ENCODE results near the gene MAGI3. TPM values are rescaled to one million over a fixed set of nuclear protein-coding genes. Genes with fewer than 3 reads are reported as not detected.

The MAGI3 gene
- total RNA-seq, 6 experiments from 2014 or later = 8.5 to 14.5 (median 12.3) TPM

DNA sequence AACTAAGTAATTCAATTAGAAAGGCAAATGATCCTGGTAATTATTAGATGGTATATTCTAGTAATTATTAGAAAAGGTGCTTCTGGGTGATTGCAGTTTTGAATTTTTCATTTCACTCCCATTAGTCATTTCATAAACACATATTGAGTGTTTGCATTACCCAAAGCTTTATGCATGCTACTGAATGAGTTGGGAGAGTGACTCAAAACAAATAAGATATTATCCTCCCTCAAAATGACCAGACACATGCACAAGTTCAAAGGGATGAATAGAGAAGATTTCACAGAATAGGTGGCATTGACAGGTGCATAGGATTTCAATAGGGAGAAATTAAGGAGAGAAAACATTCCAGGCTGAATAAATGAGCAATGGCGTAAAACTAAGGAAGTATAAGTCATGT, 284.3 kb downstream of the MAGI3 start:
- Histone ChIP-seq H3K9me3 (no peaks in the 10 kb centered on the region), H3K27me3 (no peaks in the 10 kb centered on the region), H3K4me3 (no peak overlapping the region), H3K27ac (no peak overlapping the region), H3K4me1 (peaks cover 0 to 11% (median 0%) of the 10 kb centered on the region in 4 donors), H3K36me3 (peaks cover 0 to 25% (median 5%) of the 10 kb centered on the region in 4 donors)
- intact Hi-C loops (cut with DNase I) = loop anchor here in 1 of 2 donors (10.0 kb wide), 1 partner anchor 530 kb away; no protein-coding TSS in a partner anchor
- 77% methylated on average over 1 of the region's 1 CpG for WGBS (ENCODE audit: insufficient coverage, low coverage, low lambda C conversion rate, missing lambda C conversion rate)
- TF ChIP-seq POLR2A (IDR thresholded peaks at IDR 0.05) = no peak
- TF ChIP-seq, protein P1, sequence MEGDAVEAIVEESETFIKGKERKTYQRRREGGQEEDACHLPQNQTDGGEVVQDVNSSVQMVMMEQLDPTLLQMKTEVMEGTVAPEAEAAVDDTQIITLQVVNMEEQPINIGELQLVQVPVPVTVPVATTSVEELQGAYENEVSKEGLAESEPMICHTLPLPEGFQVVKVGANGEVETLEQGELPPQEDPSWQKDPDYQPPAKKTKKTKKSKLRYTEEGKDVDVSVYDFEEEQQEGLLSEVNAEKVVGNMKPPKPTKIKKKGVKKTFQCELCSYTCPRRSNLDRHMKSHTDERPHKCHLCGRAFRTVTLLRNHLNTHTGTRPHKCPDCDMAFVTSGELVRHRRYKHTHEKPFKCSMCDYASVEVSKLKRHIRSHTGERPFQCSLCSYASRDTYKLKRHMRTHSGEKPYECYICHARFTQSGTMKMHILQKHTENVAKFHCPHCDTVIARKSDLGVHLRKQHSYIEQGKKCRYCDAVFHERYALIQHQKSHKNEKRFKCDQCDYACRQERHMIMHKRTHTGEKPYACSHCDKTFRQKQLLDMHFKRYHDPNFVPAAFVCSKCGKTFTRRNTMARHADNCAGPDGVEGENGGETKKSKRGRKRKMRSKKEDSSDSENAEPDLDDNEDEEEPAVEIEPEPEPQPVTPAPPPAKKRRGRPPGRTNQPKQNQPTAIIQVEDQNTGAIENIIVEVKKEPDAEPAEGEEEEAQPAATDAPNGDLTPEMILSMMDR (IDR thresholded peaks at IDR 0.05) = no peak
- DNase-seq = no peak
- peak in 1 of 4 donors; percentile 10 for ATAC-seq

DNA sequence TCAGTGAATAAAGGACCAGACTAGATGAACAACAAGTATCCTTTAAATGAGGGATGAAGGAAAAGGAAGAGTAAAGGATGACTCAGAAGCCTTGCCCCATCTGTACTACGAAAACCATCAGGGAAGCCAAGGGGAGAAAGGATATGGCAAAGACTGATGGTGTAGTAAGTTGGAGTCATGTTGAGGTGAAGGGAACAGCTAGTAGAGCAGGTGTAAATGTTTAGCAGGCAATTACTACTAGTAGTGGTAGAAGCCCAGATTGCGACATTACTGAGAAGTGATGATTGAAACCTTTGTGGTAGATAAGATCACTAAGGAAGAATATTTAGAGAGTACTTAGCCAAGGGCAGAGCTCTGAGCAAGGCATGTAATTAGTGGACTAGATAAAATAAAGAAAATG, 285.0 kb downstream of the MAGI3 start:
- Histone ChIP-seq H3K27ac (no peak overlapping the region), H3K9me3 (no peaks in the 10 kb centered on the region), H3K4me1 (peaks cover 0 to 11% (median 0%) of the 10 kb centered on the region in 4 donors), H3K27me3 (no peaks in the 10 kb centered on the region), H3K4me3 (no peak overlapping the region), H3K36me3 (peaks cover 0 to 25% (median 5%) of the 10 kb centered on the region in 4 donors)
- WGBS (ENCODE audit: insufficient coverage, low coverage, low lambda C conversion rate, missing lambda C conversion rate) = 85% methylated on average over 2 of the region's 2 CpGs
- ATAC-seq = no peak
- intact Hi-C loops (cut with DNase I) = loop anchor here in 1 of 2 donors (10.0 kb wide), 1 partner anchor 531 kb away; no protein-coding TSS in a partner anchor
- no peak for DNase-seq
- TF ChIP-seq, protein P1 (IDR thresholded peaks at IDR 0.05) = no peak
- no peak for TF ChIP-seq POLR2A (IDR thresholded peaks at IDR 0.05)

DNA sequence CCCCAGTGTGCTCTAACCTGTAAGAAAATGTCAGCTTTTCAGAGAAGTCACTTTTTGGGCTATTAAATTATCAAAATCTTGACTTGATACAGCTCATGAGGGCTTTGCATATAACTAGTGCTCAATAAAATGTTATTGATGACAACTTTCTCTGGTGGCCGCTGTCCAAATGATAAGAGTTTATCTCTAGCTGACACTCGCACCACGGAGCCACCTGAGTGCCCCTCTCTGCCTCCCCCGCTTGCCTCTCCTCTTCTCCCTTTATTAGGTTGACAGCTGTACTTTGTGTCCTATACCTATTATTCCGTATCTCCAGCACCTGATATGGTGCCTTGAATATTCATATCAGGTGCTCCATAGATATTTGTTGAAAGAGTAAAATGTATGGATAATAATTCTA, 286.2 kb downstream of the MAGI3 start:
- intact Hi-C loops (cut with DNase I) = loop anchor here in 1 of 2 donors (10.0 kb wide), 1 partner anchor 532 kb away; no protein-coding TSS in a partner anchor
- no peak overlapping the region for H3K4me3 ChIP-seq

DNA sequence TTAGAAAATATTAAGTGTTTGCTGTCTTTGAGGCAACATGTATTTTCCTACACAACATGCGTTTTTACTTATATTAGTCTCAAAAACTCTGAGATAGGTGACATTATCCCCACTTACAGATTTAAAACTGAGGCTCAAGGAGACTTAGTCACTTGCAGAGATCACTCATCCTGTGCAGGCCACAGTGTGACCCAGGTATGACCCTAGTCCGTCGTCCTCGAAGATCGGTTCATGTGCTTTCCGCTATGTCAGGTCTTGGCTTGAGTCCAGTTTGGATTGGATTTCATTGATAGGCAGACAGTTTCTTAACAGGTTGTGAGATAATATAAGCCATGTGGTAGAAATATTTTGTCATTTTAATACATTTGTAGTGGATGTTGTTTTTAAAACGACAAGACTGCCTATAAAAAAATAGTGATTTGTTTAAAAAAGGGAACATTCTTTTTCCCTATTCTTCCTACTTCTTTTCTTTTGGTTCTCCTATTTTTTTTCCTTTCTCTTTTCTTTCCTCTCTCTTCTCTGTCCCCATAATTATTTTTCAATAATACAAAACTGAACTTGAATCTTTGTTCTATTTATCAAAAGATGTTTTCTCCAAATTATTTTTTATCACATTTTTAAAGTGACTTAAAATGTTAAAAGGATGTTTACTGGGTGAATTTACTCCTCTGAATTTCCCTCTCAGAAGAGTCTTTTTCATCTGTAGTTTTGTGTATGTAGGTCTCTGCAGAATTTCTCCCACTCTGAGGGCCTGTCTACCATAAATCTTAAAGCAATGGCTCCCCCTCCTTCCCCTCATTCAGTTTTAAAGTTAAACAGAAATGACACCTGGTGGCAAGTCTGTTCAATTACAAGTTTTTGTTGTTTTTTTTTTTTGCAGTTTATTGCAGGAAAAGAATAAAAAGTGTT, 287.2 kb downstream of the MAGI3 start:
- Histone ChIP-seq H3K36me3 (peaks cover 0 to 17% (median 7%) of the 10 kb centered on the region in 4 donors), H3K27ac (peak overlapping the region in 1 of 3 donors; percentile 24), H3K27me3 (no peaks in the 10 kb centered on the region), H3K9me3 (no peaks in the 10 kb centered on the region), H3K4me1 (peaks cover 0 to 11% (median 0%) of the 10 kb centered on the region in 4 donors), H3K4me3 (no peak overlapping the region)
- DNase-seq (peak; percentile 57 to 81 (median 72)), ATAC-seq (peak; percentile 95 to 98 (median 96))
- intact Hi-C loops (cut with DNase I) = loop anchor here in 1 of 2 donors (10.0 kb wide), 1 partner anchor 533 kb away; no protein-coding TSS in a partner anchor
- WGBS (ENCODE audit: insufficient coverage, low coverage, low lambda C conversion rate, missing lambda C conversion rate) = 29% methylated on average over 7 of the region's 7 CpGs
- TF ChIP-seq, protein P1 (IDR thresholded peaks at IDR 0.05) = peak; percentile 50 to 54 (median 54)
- TF ChIP-seq POLR2A (IDR thresholded peaks at IDR 0.05) = no peak

More for the DNA sequence above, 286.2 kb downstream of the MAGI3 start:
- Histone ChIP-seq H3K4me1 (peaks cover 0 to 11% (median 0%) of the 10 kb centered on the region in 4 donors), H3K27ac (no peak overlapping the region), H3K9me3 (no peaks in the 10 kb centered on the region), H3K36me3 (peaks cover 0 to 25% (median 5%) of the 10 kb centered on the region in 4 donors), H3K27me3 (no peaks in the 10 kb centered on the region)
- DNase-seq (no peak), ATAC-seq (no peak)
- WGBS (ENCODE audit: insufficient coverage, low coverage, low lambda C conversion rate, missing lambda C conversion rate) = 79% methylated on average over 5 of the region's 5 CpGs
- TF ChIP-seq POLR2A (IDR thresholded peaks at IDR 0.05) = no peak
- TF ChIP-seq, protein P1 (IDR thresholded peaks at IDR 0.05) = no peak
